ENCODE measurements around the gene OBSCN.

OBSCN gene

DNA sequence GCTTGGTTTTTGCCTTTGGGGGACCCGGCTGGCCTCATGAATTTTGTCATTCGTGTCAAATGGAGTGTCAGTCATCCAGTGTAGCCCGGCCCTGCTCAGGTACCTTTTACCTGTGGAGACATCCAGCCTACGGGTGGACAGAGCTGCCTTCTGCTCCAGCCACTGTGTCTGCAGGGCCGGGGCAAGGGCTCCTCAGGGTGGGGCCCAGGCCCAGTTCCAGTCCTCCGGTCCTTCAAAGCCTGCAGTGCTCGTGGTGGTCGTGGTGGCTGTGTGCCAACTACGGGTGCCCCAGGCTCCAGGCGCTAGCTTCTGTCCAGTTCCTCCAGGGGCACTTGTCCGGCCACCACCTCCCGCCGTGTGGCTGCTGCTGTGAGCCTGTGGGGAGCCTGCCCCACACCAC, 144.0 kb downstream of the OBSCN start:
- in situ Hi-C loops (cut with HindIII; ENCODE audit: low sequenced_read_pairs): no loop called here
- H3K4me3 ChIP-seq (ENCODE audit: low read depth, low read length): no peak overlapping the region
- no peak for DNase-seq (ENCODE audit: low read depth, low spot score)
- TF ChIP-seq CTCF (IDR thresholded peaks at IDR 0.05; ENCODE audit: low read depth, low read length): no peak

GRCh38 chr1:228352677-228353481, 145.0 kb downstream of the OBSCN start:
- in situ Hi-C loops (cut with HindIII; ENCODE audit: low sequenced_read_pairs): no loop called here
- no peak overlapping the region for H3K4me3 ChIP-seq (ENCODE audit: low read depth, low read length)
- no peak for TF ChIP-seq CTCF (IDR thresholded peaks at IDR 0.05; ENCODE audit: low read depth, low read length)
- no peak for DNase-seq (ENCODE audit: low read depth, low spot score)

- TF ChIP-seq CTCF (IDR thresholded peaks at IDR 0.05; ENCODE audit: low read depth, low read length): no peak
- in situ Hi-C loops (cut with HindIII; ENCODE audit: low sequenced_read_pairs): no loop called here
Measured at GRCh38 chr1:228353601-228354371, 145.9 kb downstream of the OBSCN start.

GRCh38 chr1:228354390-228355320, 146.8 kb downstream of the OBSCN start:
- DNase-seq (ENCODE audit: low read depth, low spot score): no peak
- no peak for TF ChIP-seq CTCF (IDR thresholded peaks at IDR 0.05; ENCODE audit: low read depth, low read length)
- in situ Hi-C loops (cut with HindIII; ENCODE audit: low sequenced_read_pairs): no loop called here
- H3K4me3 ChIP-seq (ENCODE audit: low read depth, low read length): no peak overlapping the region

More at GRCh38 chr1:228353601-228354371, 145.9 kb downstream of the OBSCN start:
- no peak for DNase-seq (ENCODE audit: low read depth, low spot score)
- H3K4me3 ChIP-seq (ENCODE audit: low read depth, low read length): no peak overlapping the region

GRCh38 chr1:228356897-228357680, 149.2 kb downstream of the OBSCN start:
- no peak for TF ChIP-seq CTCF (IDR thresholded peaks at IDR 0.05; ENCODE audit: low read depth, low read length)
- no peak overlapping the region for H3K4me3 ChIP-seq (ENCODE audit: low read depth, low read length)
- no peak for DNase-seq (ENCODE audit: low read depth, low spot score)
- in situ Hi-C loops (cut with HindIII; ENCODE audit: low sequenced_read_pairs): no loop called here
